HG03520 (cell line): ENCODE data around the gene ATIC.
"Not testable (repeated sequence)": the region's sequence is repeated elsewhere in the genome, so short reads cannot be mapped to it uniquely, and the experiment has no call there.

Source experiments
- ATAC-seq: cut with Tn5 transposase; IDR thresholded peaks from one replicate; pipeline ENCODE4 v1.9.1; 2021; ENCODE audit warnings: mild to moderate bottlenecking, moderate library complexity; ENCODE audit not compliant: unreplicated experiment

Gene ATIC

GRCh38 chr2:215360059-215360458, 48.2 kb downstream of the ATIC start:
- ATAC-seq = not testable (repeated sequence)

- no peak for ATAC-seq
Observed at GRCh38 chr2:215360596-215360995, 48.7 kb downstream of the ATIC start.

GRCh38 chr2:215361211-215361875, 49.5 kb downstream of the ATIC start:
- no peak for ATAC-seq

- no peak for ATAC-seq
Observed at GRCh38 chr2:215361876-215362561, 50.2 kb downstream of the ATIC start.

- no peak for ATAC-seq
Observed at GRCh38 chr2:215362562-215362904, 50.7 kb downstream of the ATIC start.

- ATAC-seq = no peak
Observed at GRCh38 chr2:215363039-215363438, 51.2 kb downstream of the ATIC start.

GRCh38 chr2:215363461-215364156, 51.8 kb downstream of the ATIC start:
- no peak for ATAC-seq

- no peak for ATAC-seq
Observed at GRCh38 chr2:215364157-215365155, 52.6 kb downstream of the ATIC start.

- ATAC-seq = no peak
Observed at GRCh38 chr2:215365184-215365658, 53.4 kb downstream of the ATIC start.

GRCh38 chr2:215366440-215367032, 54.7 kb downstream of the ATIC start:
- no peak for ATAC-seq

- no peak for ATAC-seq
Observed at GRCh38 chr2:215367662-215368492, 56.0 kb downstream of the ATIC start.

- ATAC-seq = no peak
Observed at GRCh38 chr2:215368493-215368809, 56.6 kb downstream of the ATIC start.

- ATAC-seq = no peak
Observed at GRCh38 chr2:215369181-215369760, 57.4 kb downstream of the ATIC start.

GRCh38 chr2:215370112-215370965, 58.5 kb downstream of the ATIC start:
- no peak for ATAC-seq

- ATAC-seq = no peak
Observed at GRCh38 chr2:215371915-215372897, 60.3 kb downstream of the ATIC start.

GRCh38 chr2:215372968-215373649, 61.2 kb downstream of the ATIC start:
- ATAC-seq = no peak

GRCh38 chr2:215374002-215374401, 62.1 kb downstream of the ATIC start:
- no peak for ATAC-seq
